ENCODE results near the gene ITGA3.

The ITGA3 gene

DNA sequence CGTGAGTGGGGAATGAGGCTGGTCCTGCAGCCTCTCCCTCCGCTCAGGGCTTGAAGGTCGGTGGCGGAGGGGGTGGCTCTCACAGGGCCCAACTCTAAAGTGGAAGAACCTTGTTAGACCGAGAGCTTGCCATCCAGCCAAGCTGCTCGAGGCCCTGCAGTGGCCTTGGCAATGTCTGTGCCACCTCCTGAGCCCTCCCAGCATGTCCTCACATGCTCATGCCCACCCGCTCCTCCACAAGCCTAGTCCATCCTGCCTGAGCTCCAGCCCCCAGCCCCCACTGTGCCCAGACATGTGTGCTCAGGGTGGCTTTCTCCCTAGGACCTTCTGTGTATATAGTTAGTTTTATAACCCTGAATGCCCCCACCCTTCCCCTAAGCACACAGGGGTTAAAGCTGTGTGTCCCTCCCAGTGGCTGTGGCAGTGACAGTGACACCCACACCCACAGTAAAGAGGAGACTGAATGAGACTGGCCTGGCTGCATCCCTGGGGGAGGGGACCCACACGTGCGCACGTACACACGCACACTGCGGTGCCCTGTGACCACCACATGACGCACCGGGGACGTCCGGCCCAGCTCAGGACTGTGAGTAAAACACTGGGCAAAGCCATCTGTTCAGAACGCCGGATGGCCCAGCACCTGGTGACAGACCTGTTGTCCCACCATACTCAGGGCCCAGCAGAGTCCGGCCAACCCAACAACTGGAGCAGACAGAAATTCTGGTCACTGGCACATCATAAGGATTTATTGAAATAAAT lies 54.9 kb downstream of the ITGA3 start:
- ATAC-seq (no peak), DNase-seq (no peak)

DNA sequence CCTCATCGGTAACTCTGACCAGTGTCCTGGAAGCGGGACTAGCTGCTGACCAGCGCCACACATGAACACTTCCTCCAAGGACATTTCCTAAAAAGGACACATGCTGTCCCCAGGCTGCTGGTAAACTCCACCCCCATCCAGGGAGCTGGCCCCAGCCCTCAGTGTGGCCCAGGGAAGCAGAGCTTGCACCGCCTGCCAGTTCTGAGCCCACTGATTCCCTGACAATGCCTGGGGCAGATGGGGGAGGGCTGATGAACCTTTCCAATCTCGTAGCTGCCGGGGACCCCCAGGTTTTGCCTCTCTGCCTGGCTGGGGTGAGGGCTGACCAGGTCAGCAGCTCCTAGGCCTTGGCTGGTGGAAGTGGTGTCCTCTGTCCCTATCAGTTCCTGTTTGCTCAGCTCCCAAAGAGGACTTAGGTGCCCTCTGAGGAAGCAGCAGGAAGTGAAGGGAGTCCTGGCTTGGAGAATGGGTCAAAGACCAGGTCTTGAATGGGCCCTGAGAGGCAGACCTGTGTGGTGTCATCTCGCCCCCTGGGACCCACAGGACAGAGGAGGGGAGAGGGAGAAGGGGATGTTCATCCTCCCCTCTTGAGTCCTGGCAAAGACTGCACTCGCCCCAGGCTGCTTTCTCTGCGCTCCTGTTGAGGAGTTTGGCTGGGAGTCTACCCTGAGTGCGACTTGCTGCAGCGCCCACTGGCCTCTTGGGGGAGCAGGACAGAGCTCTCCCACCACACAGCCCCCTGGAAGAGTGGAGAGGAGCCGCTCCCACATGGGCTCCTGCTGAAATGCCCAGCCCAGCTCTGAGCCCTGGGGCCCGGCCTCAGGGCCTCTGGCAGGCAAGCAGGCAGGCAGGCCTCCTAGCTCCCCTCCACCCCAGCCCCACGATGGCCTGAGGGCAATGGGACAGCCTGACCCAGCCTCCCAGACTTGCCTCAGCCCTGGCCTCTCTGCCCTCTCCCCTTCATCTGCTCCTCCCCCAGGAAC lies 56.1 kb downstream of the ITGA3 start:
- no peak for DNase-seq
- ATAC-seq, result no peak

DNA sequence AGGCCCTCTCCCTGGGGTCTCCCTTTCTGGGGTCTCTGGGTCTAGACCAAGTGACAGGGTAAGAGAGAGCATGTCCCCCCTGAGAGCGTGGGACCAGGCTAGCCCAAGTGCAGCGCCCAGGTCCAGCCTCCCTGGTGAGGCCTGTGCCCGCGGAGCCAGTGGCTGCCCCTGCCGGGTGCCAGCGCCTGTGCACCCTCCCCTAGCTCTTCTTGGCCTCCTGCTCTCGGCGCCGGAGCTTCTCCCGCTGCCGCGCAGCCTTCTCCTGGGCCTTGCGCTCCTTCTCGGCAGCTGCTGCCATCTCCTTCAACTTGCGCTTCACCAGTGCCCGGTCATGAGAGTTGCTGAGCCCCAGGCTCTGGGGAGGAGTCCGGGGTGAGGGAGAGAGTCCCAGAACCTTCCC lies 56.8 kb downstream of the ITGA3 start:
- ATAC-seq (no peak), DNase-seq (no peak)

DNA sequence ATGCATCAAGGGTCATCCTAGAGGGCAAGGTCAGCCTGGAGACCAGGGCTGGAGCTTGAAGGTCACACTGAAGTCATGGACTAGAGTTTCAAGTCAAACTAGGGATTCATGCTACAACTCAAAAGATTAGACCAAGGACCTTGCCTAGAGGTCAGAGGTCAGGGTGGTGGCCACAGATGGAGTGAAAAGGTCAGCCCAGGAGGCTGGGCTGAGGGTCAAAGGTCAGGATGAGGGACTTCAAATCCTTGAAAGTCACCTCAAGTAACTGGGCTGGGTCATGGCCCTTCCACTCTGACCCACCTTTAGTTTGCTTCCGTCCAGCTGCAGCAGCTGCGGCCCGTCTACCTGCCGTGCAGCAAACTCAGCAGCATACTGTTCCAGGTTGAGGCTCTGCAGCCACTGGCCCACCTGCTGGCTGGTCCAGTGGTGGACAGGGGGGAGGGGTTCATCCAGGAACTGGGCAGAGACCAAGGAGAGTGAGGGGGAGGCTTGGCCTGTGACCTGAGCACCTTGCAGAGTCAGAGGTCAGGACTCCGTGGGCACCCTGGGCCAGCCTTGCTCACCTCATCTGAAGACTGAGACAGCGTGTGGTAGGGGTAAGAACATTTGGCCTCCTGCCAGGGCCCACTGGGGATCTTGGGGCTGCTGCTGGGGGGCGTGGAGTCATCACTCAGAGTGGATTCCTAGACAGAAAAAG lies 57.9 kb downstream of the ITGA3 start:
- ATAC-seq (no peak), DNase-seq (no peak)

DNA sequence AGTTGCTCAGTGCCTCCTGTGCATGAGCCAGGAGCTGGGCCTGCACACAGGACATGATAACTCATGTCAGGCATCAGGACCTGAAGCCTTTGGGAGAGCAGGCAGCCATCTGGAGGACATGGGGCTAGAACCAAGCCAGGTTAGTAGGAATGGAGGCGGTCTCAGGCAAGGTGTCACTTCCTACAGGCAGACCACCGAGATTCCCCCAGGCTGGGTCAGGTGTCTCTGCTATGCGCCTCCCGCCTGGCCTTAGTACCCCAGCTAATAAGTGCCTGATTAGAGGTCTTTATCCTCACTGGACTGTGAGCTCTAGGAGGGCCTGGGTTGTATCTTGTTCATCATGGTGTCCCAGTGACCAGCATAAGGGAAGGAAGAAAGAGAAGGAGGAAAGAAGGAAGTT lies 58.5 kb downstream of the ITGA3 start:
- DNase-seq (no peak), ATAC-seq (no peak)

DNA sequence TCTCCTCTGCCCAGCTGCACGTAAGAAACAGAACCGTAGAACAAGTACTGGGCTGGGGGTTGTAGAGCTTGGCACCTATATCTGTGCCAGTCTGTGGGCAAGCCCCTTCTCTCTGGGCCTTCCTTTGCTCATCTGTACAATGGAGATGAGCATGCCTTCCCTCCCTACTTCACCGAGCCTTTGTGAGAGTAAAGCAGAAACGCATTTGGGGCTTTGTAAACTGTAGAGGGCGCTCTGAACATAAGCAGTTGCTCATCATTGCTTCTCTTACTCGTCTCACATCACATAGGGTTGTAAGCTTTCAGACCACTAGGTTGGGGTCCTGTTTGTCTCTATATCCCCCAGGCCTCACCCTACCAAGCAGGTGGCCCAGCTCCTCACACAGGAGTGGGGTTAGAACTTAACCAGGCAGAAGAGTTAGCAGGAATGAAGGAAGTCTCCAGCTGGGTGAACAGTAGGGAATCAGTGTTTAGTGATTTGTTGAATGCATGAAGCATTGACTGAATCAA lies 59.0 kb downstream of the ITGA3 start:
- DNase-seq, result peak; percentile 46
- ATAC-seq, result peak; percentile 33

DNA sequence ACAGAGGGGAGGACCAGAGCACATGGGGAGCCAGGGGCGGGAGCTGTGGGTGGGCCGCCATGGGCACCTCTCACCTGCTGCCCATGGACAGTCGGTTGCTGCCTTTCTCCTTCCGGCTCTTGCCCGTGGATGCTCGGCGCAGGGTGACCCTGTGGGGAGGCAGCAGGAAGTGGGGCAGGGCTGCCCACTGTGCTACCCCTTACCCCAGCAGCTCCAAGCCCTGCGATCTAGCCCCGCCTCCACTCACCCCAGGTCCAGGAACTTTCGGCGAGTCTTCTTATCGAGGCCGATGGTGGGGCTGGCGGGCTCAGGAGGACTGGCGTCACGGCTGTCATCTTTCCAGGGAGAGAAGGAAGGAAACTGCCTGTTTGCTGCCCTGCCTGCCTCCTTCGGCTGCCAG lies 59.8 kb downstream of the ITGA3 start:
- no peak for ATAC-seq

DNA sequence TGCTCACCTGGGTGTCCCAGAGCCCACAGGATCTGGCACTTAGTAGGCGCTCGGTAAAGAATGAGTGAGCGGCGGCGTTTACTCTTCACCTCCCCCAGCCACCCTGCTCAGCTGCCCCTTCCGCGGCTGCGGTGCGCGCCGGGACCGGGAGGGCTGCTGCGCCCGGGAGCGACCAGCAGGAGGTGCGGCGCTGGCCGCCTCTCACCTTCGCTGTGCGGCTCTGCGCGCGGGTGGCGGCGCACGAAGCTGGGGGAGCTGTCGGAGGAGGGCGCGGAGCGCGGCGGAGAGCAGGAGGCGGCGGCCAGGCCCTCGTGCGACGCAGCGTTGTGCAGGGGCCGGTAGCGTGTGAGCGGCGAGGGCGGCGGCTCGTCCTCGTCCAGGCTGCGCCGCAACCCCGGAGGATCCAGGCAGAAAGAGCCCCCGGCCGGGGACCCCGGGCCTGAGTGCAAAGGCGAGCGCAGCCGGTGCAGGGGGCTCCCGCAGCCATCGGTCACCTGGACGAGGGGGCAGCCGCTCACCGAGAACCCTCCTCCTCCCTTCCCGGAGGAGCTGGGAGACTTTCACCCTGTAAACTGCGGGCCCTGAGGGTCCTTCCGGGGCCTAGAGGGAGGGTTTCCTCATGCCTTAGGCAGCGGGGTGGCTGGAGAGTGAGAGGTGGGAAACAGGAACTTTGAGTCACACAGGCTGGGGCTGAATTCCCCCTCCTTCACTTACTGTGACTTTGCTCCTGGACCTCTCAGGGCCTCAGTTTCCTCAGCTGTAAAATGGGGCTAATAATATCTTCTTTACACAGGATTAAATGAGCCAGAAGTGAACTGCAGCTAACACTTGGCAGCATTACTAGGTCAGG lies 61.5 kb downstream of the ITGA3 start:
- peak; percentile 81 for ATAC-seq
- DNase-seq, result peak; percentile 75

More for the DNA sequence above, 59.8 kb downstream of the ITGA3 start:
- DNase-seq, result no peak

DNA sequence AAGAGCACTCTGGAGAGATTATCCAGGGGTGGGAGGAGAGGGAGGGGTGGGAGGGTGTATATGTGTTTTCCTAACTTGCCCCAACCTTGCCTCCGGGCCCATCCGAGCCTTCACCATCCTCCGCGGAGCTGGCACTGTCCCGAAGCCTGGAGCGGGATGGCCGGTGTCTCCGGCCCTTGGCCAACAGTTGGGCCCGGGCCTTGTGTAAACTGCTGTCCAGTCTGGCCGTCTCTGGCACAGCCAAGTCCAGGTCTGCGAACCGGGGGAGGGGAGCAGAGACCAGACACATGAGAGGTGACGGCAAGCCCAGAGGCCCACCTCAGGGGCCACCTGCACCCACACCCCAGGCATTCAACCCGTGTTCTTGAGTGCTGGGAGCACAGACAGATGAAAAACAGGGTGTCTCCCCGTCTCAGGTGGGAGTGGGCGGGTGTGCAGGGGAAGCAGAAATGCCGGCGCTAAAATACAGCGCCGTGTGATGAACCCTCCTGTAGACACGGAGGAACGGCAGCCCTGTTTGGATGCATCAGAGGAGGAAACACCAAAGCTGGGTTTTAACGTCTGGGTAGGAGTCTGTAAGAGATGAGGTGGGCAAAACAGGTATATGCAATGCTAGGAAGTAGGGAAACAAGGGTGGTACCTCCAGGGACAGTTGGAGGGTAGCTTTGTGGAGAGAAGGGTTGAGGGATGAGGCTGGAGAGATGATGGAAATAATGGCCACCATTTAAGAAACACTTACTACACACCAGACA lies 62.3 kb downstream of the ITGA3 start:
- no peak for ATAC-seq
- no peak for DNase-seq

DNA sequence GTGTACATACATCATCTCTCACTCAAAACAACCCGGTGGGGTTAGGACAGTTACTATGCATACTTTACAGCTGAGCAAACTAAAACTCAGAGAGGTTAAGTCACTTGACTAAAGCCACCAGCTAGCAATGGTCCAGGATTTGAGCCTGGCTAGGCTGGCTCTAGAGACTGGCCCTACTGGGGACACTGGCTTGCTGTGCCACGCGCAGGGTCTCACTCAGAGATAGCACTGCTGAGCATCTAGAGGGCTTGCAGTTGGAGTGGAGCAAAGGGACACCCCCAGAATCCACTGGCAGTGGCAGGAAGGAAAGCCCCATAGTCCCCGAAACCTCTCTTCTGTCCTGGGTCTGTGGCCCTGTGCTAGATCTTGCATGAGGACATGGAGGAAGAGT lies 62.9 kb downstream of the ITGA3 start:
- ATAC-seq (no peak), DNase-seq (no peak)

DNA sequence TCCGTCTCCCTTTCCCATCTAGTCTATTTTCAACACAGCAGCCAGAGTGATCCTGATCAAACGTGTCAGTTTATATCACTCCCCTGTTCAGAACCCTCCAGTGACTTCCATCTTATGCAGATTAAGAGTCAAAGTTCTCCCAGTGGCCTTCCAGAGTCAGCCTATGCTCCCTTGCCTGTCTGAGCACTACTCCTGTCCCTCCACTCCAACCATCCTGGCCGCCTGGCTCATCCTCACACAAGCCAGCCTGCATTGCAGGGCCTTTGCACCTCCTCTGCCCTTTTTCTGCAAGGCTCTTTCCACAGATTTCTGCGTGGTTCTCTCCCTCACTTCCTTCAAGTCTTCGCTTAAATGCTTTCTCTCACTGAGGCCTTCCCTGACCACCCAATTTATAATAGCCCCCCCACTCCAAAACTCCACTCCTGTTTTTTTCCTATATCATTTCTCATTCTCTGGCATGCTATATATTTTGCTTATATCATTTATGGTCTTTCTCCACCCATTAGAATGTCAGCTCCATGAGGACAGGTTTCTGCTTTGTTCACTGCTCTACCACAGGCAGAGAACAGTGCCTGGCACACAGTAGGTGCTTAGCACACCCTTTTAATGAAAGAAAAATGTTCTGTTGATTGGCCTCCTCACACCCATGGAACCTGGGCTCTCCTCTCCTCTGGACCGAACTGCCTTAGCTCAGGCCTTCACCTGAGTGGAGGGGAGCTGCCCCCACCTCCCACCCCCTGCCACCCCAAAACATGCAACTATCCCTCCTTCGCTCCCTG lies 64.8 kb downstream of the ITGA3 start:
- ATAC-seq (no peak), DNase-seq (no peak)

DNA sequence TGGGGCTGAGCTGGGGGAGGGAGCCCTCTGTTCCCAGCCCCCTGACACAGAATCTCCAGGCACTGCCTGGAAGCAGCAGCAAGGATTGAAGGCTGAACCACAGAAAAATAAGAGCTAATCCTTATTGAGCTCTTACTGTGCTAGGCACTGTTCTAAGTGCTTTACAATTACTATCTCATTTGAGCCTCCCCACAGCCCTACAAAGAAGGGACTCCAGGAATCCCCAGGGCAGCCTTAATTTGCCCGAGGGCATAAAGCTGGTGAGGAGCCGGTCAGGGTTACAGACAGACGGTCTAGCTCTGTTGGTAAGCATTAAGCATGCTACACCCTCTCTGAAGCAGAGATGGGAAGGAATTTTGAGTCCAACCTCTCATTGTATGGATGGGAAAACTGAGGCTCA lies 67.0 kb downstream of the ITGA3 start:
- DNase-seq (no peak), ATAC-seq (no peak)

DNA sequence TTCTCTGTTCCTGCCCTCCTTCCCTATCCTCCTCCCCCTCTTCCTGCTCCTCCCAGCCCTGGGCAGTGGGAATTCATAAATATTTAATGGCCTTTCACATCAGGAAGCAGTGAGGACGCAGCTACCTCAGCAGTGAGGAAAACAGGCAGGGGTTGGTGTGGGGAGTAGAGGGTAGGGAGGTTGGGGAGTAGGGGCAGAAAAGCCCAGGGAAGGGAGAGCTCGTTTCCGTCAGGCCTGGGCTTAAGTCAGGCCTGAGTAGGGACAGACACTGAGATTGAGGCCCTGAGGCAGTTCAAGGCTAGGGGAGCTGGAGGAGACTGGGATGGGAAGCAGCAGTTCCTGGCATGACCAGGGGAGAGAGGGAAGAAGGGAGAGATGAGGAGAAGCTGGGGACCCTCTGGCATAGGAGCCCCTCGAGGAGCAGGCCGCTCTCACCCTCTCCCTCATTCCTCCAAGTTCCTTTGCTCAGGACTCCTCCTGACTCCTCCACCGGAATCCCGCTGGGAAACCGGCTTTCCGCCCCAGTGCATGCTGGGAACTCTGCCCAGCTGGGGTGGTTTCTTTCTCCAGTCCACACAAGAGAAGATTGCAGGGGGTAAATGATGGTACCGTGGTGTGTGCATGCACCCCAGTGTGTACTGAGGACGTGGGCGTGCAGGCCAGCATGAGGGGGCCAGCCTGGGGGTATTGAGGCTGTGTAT lies 67.9 kb downstream of the ITGA3 start:
- DNase-seq, result no peak
- no peak for ATAC-seq

DNA sequence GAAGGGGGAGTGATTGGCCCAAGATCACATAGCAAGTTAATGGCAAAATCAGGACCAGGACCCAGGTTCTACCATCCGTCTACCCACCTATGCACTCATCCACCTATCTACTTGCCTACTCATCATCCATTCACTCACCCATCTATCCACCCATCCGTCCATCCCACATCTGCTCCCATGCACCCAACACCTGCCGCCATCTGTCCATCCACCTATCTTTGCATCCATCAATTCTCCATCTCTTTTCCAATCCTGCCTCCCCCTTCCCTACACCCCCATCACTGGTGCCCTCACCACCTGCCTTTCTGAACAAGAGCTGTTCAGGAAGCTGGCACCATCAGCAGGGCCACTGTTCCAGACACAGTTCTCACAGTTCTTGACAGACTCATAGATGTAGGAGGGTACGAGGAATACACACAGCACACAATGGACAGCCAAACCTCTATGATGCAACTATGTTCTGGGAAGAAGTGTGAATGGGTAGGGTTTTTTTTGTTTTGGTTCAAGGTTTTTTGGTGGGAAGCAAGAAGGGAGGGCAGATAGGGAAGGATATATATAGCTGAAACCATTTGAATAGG lies 69.6 kb downstream of the ITGA3 start:
- no peak for ATAC-seq
- DNase-seq, result no peak

DNA sequence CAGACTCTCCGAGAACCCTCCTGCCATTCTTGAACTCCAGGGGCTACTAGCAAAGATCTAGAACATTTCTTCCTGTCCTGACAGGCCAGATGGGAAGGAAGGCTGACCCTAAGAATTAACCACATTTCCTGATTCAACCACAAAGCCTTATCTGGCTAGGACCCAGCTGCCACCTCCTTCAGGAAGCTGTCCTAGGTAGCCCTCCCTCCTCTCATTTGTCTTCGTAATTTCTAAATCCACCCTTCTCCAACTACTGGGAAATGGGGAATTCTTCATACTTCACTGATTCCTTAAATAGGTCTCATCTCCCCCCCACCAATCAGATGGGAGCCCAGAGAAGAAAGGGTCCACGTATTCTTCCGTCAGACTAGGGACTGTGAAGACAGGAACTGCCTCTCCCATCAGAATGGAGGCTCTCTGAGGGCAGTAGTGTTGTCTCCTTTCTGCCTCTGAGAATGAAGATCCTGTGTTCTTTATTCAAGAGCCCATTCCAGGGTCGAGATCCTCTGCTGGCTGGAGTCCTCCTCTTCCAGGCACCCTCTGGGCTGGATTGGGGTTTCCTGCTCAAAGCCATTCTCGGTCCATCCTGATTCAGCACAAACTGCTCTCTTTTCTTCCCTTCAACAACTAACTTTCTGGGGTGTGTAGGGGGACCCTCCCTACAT lies 71.9 kb downstream of the ITGA3 start:
- ATAC-seq, result no peak
- no peak for DNase-seq

DNA sequence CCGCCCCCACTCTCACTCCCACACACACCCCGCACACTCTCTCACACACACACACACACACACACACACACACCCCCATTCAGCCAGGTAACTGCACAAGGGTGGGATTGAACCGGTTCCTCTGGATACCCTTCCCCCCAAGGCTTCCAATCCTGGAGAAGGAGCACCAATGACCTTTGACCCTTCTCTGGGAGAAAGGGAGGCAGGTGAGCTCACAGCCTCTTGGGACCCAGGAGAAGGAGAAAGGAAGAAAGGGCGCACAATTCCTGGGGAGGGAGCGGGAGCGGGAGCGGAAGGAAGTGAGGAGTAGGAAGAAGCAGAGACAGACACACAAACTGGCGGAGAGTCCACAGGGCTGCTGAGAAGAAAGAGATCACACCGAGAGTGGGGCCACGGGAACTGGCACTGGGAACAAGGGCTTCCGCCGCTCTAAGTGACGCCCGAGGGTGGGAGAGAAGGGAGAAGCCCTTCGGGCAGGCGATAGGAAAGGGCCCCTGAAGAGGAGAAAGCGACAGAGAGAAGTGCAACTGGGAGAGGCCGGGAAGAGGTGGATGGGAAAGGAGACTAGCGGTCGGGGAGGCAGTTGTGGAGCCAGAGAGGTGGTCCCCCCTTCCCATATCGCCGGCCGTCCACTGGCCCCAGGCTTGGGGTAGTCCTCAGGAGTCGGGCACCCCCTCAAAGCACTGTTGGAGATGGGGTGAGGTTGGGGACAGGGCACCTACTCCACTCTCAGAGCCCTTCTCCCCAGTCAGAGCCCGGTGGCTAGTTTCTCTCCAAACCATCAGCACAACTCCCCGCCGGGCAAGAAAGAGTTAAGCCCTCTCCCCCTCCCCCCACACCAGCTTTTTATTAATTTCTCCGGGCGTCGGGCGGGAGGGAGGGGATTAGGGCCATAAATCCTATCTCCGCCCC lies 72.8 kb downstream of the ITGA3 start:
- no peak for DNase-seq
- ATAC-seq, result no peak

DNA sequence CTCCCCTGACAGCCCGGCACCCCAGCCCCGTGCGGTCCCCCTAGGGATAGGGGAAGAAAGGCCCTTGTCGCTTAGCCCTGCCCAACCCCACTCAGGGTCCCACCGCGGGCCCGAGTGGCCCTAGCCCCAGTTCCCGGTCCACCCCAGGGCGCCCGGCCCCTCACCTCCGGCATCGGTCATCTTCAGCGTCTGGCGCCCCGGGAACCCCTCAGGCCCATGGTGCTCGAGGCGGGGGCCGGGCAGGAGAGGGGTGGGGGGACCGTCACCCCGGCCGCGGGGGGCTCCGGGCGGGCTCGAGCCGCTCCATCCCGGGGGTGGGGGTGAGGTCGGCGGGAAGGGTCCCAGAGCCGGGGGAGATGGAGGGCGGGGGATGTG lies 73.4 kb downstream of the ITGA3 start:
- ATAC-seq, result no peak
- DNase-seq, result no peak

Measured in stimulated activated naive CD8-positive, alpha-beta T cell treated with anti-CD3 and anti-CD28 coated beads, Interleukin-15, Interleukin-2, amounts not matched to agents 100 U/mL and 50 U/mL, for 24 hours (primary cell).